Nephron progenitor cell (in vitro differentiated cells): ENCODE measurements around the gene NDFIP2.

Experiments
- DNase-seq: peaks from one replicate; pipeline ENCODE4 v3.0.0; 2021
- H3K27ac Mint-ChIP-seq: 2 replicates; pipeline ENCODE4 v1.8.0; 2021; ENCODE audit warnings: mild to moderate bottlenecking, moderate library complexity, mixed read lengths
- H3K27me3 Mint-ChIP-seq: 2 replicates; pipeline ENCODE4 v1.8.0; 2021; ENCODE audit warnings: mild to moderate bottlenecking, low read depth, mixed read lengths; ENCODE audit not compliant: poor library complexity
- H3K36me3 Mint-ChIP-seq: 2 replicates; pipeline ENCODE4 v1.8.0; 2021; ENCODE audit warnings: low read depth, mixed read lengths
- H3K4me1 Mint-ChIP-seq: 2 replicates; pipeline ENCODE4 v1.8.0; 2021; ENCODE audit warnings: mixed read lengths
- H3K4me3 Mint-ChIP-seq: 2 replicates; pipeline ENCODE4 v1.8.0; 2021; ENCODE audit warnings: mild to moderate bottlenecking, moderate library complexity, mixed read lengths
- H3K9me3 Mint-ChIP-seq: 2 replicates; pipeline ENCODE4 v1.8.0; 2021; ENCODE audit warnings: mild to moderate bottlenecking, moderate library complexity, mixed read lengths
- CTCF ChIP-seq: fragments of 200-600 bp; sonication (generic); IDR thresholded peaks from 2 replicates; pipeline ENCODE4 v1.5.0; 2021; ENCODE audit warnings: antibody characterized with exemption

NDFIP2 gene

GRCh38 chr13:79456051-79456450, 24.9 kb upstream of the NDFIP2 start:
- H3K27ac Mint-ChIP-seq, result no peak overlapping the region
- DNase-seq, result no peak
- H3K9me3 Mint-ChIP-seq, result no peaks in the 10 kb centered on the region
- H3K36me3 Mint-ChIP-seq, result no peaks in the 10 kb centered on the region
- TF ChIP-seq CTCF, result no peak
- peaks cover 29% of the 10 kb centered on the region for H3K4me1 Mint-ChIP-seq
- no peaks in the 10 kb centered on the region for H3K27me3 Mint-ChIP-seq
- H3K4me3 Mint-ChIP-seq, result no peak overlapping the region

- H3K4me1 Mint-ChIP-seq, result peaks cover 23% of the 10 kb centered on the region
- H3K4me3 Mint-ChIP-seq, result no peak overlapping the region
- no peak overlapping the region for H3K27ac Mint-ChIP-seq
- no peaks in the 10 kb centered on the region for H3K9me3 Mint-ChIP-seq
- DNase-seq, result no peak
- TF ChIP-seq CTCF, result no peak
- H3K27me3 Mint-ChIP-seq, result no peaks in the 10 kb centered on the region
- H3K36me3 Mint-ChIP-seq, result no peaks in the 10 kb centered on the region
These were observed 24.1 kb upstream of the NDFIP2 start for GRCh38 chr13:79456656-79457365.

- Mint-ChIP-seq H3K9me3 (no peaks in the 10 kb centered on the region), H3K27ac (no peak overlapping the region), H3K36me3 (no peaks in the 10 kb centered on the region), H3K4me3 (no peak overlapping the region), H3K4me1 (peaks cover 20% of the 10 kb centered on the region), H3K27me3 (no peaks in the 10 kb centered on the region)
- TF ChIP-seq CTCF, result no peak
- no peak for DNase-seq
These were observed 23.6 kb upstream of the NDFIP2 start for GRCh38 chr13:79457390-79457789.

- no peak overlapping the region for H3K4me3 Mint-ChIP-seq
- no peaks in the 10 kb centered on the region for H3K27me3 Mint-ChIP-seq
- no peak for DNase-seq
- no peak for TF ChIP-seq CTCF
- no peak overlapping the region for H3K27ac Mint-ChIP-seq
- H3K4me1 Mint-ChIP-seq, result peaks cover 20% of the 10 kb centered on the region
- H3K36me3 Mint-ChIP-seq, result no peaks in the 10 kb centered on the region
- H3K9me3 Mint-ChIP-seq, result no peaks in the 10 kb centered on the region
These were observed 23.0 kb upstream of the NDFIP2 start for GRCh38 chr13:79457948-79458347.

GRCh38 chr13:79458436-79458835, 22.5 kb upstream of the NDFIP2 start:
- Mint-ChIP-seq H3K27me3 (no peaks in the 10 kb centered on the region), H3K4me3 (no peak overlapping the region), H3K4me1 (peaks cover 20% of the 10 kb centered on the region), H3K9me3 (no peaks in the 10 kb centered on the region), H3K36me3 (no peaks in the 10 kb centered on the region), H3K27ac (peak overlapping the region; percentile 73)
- TF ChIP-seq CTCF, result no peak
- no peak for DNase-seq

GRCh38 chr13:79459906-79460305, 21.0 kb upstream of the NDFIP2 start:
- H3K27ac Mint-ChIP-seq, result peak overlapping the region; percentile 70
- H3K36me3 Mint-ChIP-seq, result no peaks in the 10 kb centered on the region
- no peak for TF ChIP-seq CTCF
- H3K4me3 Mint-ChIP-seq, result no peak overlapping the region
- H3K9me3 Mint-ChIP-seq, result no peaks in the 10 kb centered on the region
- H3K27me3 Mint-ChIP-seq, result no peaks in the 10 kb centered on the region
- H3K4me1 Mint-ChIP-seq, result peaks cover 20% of the 10 kb centered on the region
- DNase-seq, result no peak
